ENCODE data around the gene POR.

The POR gene

GRCh38 chr7:75916685-75917634 lies 2.0 kb downstream of the POR start:
- no peak for DNase-seq

- DNase-seq: peak; percentile 33
These were observed 5.6 kb downstream of the POR start for GRCh38 chr7:75920431-75921161.

GRCh38 chr7:75921479-75921878 lies 6.5 kb downstream of the POR start:
- DNase-seq: no peak

- no peak for DNase-seq
These were observed 8.1 kb downstream of the POR start for GRCh38 chr7:75922966-75923603.

GRCh38 chr7:75924256-75924655 lies 9.3 kb downstream of the POR start:
- DNase-seq: no peak

GRCh38 chr7:75924889-75925288 lies 9.9 kb downstream of the POR start:
- no peak for DNase-seq

GRCh38 chr7:75925717-75926435 lies 10.9 kb downstream of the POR start:
- no peak for DNase-seq

- peak; percentile 33 for DNase-seq
These were observed 13.6 kb downstream of the POR start for GRCh38 chr7:75928568-75928914.

GRCh38 chr7:75931680-75932079 lies 16.7 kb downstream of the POR start:
- DNase-seq: no peak

- DNase-seq: no peak
These were observed 23.2 kb downstream of the POR start for GRCh38 chr7:75937958-75938786.

GRCh38 chr7:75938921-75939320 lies 24.0 kb downstream of the POR start:
- DNase-seq: no peak

- DNase-seq: no peak
These were observed 28.9 kb downstream of the POR start for GRCh38 chr7:75943864-75944263.

GRCh38 chr7:75944507-75944906 lies 29.6 kb downstream of the POR start:
- no peak for DNase-seq

- DNase-seq: no peak
These were observed 30.6 kb downstream of the POR start for GRCh38 chr7:75945297-75946168.

- DNase-seq: no peak
These were observed 31.4 kb downstream of the POR start for GRCh38 chr7:75946207-75946855.

GRCh38 chr7:75948179-75948578 lies 33.2 kb downstream of the POR start:
- DNase-seq: no peak

- no peak for DNase-seq
These were observed 35.2 kb downstream of the POR start for GRCh38 chr7:75950111-75950681.

GRCh38 chr7:75951506-75951905 lies 36.6 kb downstream of the POR start:
- DNase-seq: no peak

- no peak for DNase-seq
These were observed 38.5 kb downstream of the POR start for GRCh38 chr7:75953431-75953830.

GRCh38 chr7:75953931-75954330 lies 39.0 kb downstream of the POR start:
- no peak for DNase-seq

Data from CD4-positive, alpha-beta T cell treated with Interleukin-17A for 4 hours (primary cell).